Measurements from ENCODE around the gene DUSP1. TPM values are rescaled to one million over a fixed set of nuclear protein-coding genes. Genes with fewer than 3 reads are reported as not detected.

Gene DUSP1
- total and polyA plus RNA-seq, 2 of the 13 experiments (the other 11 are each of a cell fraction or from before 2014, with no cell fraction given) = 27.1 to 55.5 TPM

DNA sequence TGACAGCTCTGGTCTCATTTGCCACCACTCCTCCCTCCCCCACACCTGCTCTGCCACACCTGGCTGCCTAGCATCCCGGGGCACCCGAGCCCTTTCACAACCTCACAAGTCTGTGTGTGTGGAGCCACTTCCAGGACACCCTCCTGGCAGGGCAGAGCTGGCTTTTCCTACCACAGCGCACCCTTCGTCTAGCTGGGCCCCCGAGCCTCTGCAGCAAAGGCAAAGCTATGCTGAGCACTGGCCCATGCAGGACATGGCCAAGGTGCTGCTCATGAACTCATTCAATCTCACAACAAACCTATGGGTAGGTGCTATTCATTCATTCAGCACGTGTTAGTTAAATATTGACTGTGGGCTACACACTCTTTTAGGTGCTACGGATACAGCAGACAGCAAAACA, 43.4 kb downstream of the DUSP1 start:
- H3K27me3 ChIP-seq (ENCODE audit: control insufficient read depth in 1 of 2, insufficient read depth in 2 of 2, low read length in 2 of 2) = peaks cover 0 to 34% of the 10 kb centered on the region in 2 experiments; a peak in 4 of 5 replicates
- BruUV-seq (replicated peaks) = no TSS peak
- no peaks in the 10 kb centered on the region for H3K9me3 ChIP-seq (ENCODE audit: low read length)
- H3K36me3 ChIP-seq (replicated peaks in 1 of 2; ENCODE audit: control insufficient read depth in 1 of 2, insufficient read depth in 2 of 2, low read length in 2 of 2) = no peaks in the 10 kb centered on the region
- DNase-seq (ENCODE audit: low spot score) = no peak
- no peaks in the 10 kb centered on the region for H3K79me2 ChIP-seq (ENCODE audit: insufficient read depth, low read length)
- peak; percentile 51 for ATAC-seq
- intact Hi-C loops (cut with micrococcal nuclease; ENCODE audit: unreplicated experiment) = no loop called here
- no peak overlapping the region for H3K27ac ChIP-seq (ENCODE audit: extremely low read length, insufficient read depth, low read length)
- no peak overlapping the region for H3K9ac ChIP-seq (ENCODE audit: insufficient read depth, low read depth, low read length)
- WGBS (ENCODE audit: low lambda C conversion rate) = under 1% methylated on average over 6 of the region's 7 CpGs
- H3K4me2 ChIP-seq (ENCODE audit: low read depth, low read length) = peak overlapping the region; percentile 32; the same call in 1 of the 2 replicates
- H2AFZ ChIP-seq (ENCODE audit: low read length) = no peak overlapping the region
- H4K20me1 ChIP-seq (ENCODE audit: insufficient read depth, low read length) = no peaks in the 10 kb centered on the region
- H3K4me3 ChIP-seq (replicated peaks in 1 of 3; ENCODE audit: insufficient read depth in 1 of 3, low read depth in 2 of 3, low read length in 3 of 3) = no peak overlapping the region
- POLR2A ChIA-PET = interaction anchor here (1.0 to 3.6 kb wide), 6 partner anchors 13 to 50 kb away, joined by 3 to 16 read pairs (median 3); partner anchors contain the start of gene DUSP1
- H3K4me1 ChIP-seq (ENCODE audit: insufficient read depth, low read length) = peaks cover 82% of the 10 kb centered on the region
- FAIRE-seq = no peak
- in situ Hi-C loops (cut with HindIII; ENCODE audit: extremely low pct_ligation_motif_present, low pct_unique_long_range_greater_than_20kb) = loop anchor here (5.0 kb wide), 1 partner anchor 175 kb away; no protein-coding TSS in a partner anchor
- CTCF ChIA-PET (ENCODE audit: low intra/inter-chr PET ratio, low total read pairs) = no interaction called here
- TF ChIP-seq FOXP1 (IDR thresholded peaks at IDR 0.05) = no peak
- TF ChIP-seq FOXP1 (CRISPR knock-in tag; IDR thresholded peaks at IDR 0.05) = no peak
- TF ChIP-seq TBL1XR1 (IDR thresholded peaks at IDR 0.05; ENCODE audit: borderline replicate concordance, low read length, partially characterized antibody) = no peak
- TF ChIP-seq, protein P1, sequence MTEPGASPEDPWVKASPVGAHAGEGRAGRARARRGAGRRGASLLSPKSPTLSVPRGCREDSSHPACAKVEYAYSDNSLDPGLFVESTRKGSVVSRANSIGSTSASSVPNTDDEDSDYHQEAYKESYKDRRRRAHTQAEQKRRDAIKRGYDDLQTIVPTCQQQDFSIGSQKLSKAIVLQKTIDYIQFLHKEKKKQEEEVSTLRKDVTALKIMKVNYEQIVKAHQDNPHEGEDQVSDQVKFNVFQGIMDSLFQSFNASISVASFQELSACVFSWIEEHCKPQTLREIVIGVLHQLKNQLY (CRISPR knock-in tag; IDR thresholded peaks at IDR 0.05) = peak; percentile 53; the same call in 1 of the 2 replicates
- TF ChIP-seq, protein P2, sequence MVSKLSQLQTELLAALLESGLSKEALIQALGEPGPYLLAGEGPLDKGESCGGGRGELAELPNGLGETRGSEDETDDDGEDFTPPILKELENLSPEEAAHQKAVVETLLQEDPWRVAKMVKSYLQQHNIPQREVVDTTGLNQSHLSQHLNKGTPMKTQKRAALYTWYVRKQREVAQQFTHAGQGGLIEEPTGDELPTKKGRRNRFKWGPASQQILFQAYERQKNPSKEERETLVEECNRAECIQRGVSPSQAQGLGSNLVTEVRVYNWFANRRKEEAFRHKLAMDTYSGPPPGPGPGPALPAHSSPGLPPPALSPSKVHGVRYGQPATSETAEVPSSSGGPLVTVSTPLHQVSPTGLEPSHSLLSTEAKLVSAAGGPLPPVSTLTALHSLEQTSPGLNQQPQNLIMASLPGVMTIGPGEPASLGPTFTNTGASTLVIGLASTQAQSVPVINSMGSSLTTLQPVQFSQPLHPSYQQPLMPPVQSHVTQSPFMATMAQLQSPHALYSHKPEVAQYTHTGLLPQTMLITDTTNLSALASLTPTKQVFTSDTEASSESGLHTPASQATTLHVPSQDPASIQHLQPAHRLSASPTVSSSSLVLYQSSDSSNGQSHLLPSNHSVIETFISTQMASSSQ (IDR thresholded peaks at IDR 0.05; ENCODE audit: low read depth) = peak; percentile 53; the same call in 1 of the 2 replicates
- TF ChIP-seq, protein P2 (CRISPR knock-in tag; IDR thresholded peaks at IDR 0.05; ENCODE audit: borderline replicate concordance) = no peak
- no peak for TF ChIP-seq SOX13 (IDR thresholded peaks at IDR 0.05)
- TF ChIP-seq SOX13 (CRISPR knock-in tag; conservative IDR thresholded peaks at IDR 0.05 in 1 of 2, IDR thresholded peaks at IDR 0.05 in 1 of 2) = peak in 1 of 2 experiments; percentile 27; a peak in 1 of 4 replicates
- TF ChIP-seq, protein P3, sequence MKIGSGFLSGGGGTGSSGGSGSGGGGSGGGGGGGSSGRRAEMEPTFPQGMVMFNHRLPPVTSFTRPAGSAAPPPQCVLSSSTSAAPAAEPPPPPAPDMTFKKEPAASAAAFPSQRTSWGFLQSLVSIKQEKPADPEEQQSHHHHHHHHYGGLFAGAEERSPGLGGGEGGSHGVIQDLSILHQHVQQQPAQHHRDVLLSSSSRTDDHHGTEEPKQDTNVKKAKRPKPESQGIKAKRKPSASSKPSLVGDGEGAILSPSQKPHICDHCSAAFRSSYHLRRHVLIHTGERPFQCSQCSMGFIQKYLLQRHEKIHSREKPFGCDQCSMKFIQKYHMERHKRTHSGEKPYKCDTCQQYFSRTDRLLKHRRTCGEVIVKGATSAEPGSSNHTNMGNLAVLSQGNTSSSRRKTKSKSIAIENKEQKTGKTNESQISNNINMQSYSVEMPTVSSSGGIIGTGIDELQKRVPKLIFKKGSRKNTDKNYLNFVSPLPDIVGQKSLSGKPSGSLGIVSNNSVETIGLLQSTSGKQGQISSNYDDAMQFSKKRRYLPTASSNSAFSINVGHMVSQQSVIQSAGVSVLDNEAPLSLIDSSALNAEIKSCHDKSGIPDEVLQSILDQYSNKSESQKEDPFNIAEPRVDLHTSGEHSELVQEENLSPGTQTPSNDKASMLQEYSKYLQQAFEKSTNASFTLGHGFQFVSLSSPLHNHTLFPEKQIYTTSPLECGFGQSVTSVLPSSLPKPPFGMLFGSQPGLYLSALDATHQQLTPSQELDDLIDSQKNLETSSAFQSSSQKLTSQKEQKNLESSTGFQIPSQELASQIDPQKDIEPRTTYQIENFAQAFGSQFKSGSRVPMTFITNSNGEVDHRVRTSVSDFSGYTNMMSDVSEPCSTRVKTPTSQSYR (CRISPR knock-in tag; IDR thresholded peaks at IDR 0.05; ENCODE audit: borderline replicate concordance) = 0 out of 2 replicates have a peak, but pooled peaks have one; percentile 1
- peak; percentile 51; the same call in 1 of the 2 replicates for TF ChIP-seq SALL1 (CRISPR knock-in tag; IDR thresholded peaks at IDR 0.05)
- no peak for TF ChIP-seq SOX6 (IDR thresholded peaks at IDR 0.05)
- peak; percentile 43; the same call in 1 of the 2 replicates for TF ChIP-seq SOX6 (CRISPR knock-in tag; IDR thresholded peaks at IDR 0.05)
- TF ChIP-seq ZEB1 (IDR thresholded peaks at IDR 0.05; ENCODE audit: insufficient replicate concordance, low read depth) = no peak
- TF ChIP-seq SAP130 (CRISPR knock-in tag; IDR thresholded peaks at IDR 0.05; ENCODE audit: low read depth) = peak; percentile 33; the same call in 1 of the 2 replicates
- TF ChIP-seq ZKSCAN5 (CRISPR knock-in tag; IDR thresholded peaks at IDR 0.05) = no peak
- TF ChIP-seq TBX3 (IDR thresholded peaks at IDR 0.05; ENCODE audit: borderline replicate concordance) = peak; percentile 19; the same call in 1 of the 2 replicates
- TF ChIP-seq BORCS8-MEF2B (CRISPR knock-in tag; IDR thresholded peaks at IDR 0.05) = no peak
- no peak for TF ChIP-seq KDM6A (CRISPR knock-in tag; IDR thresholded peaks at IDR 0.05; ENCODE audit: low read depth)
- no peak for TF ChIP-seq SMARCC2 (IDR thresholded peaks at IDR 0.05)
- TF ChIP-seq RXRA (CRISPR knock-in tag; IDR thresholded peaks at IDR 0.05) = 0 out of 2 replicates have a peak, but pooled peaks have one; percentile 30
